Measurements from ENCODE around the gene BTBD10. TPM values are rescaled to one million over a fixed set of nuclear protein-coding genes. Genes with fewer than 3 reads are reported as not detected.

BTBD10 gene
- total RNA-seq, 1 experiment from 2014 or later = 23.3 TPM

DNA sequence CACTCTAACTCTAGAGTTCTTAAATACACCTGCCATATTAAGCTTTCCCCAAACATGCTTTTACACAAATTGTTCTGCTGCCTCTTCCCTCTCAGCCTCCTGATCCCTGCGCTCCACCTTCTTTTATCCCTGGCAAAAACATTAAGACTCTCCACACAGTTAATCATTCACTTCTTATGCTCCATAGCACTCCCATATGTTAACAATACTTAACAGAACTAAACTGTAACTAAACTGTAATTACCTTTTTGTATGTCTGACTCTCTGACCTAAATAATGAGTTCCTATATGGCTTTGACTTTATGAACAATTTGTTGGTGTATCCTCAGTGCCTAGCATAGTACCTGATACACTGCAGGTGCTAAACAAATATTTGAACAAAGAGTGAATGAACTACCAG lies 71.8 kb downstream of the BTBD10 start:
- Histone ChIP-seq H3K4ac (ENCODE audit: low read depth, low read length) (no peak overlapping the region), H3K23me2 (ENCODE audit: insufficient read length, low read depth, low read length, poor library complexity, severe bottlenecking) (no peaks in the 10 kb centered on the region), H3K4me2 (ENCODE audit: insufficient read depth, insufficient read length, low read length) (no peak overlapping the region), H2BK5ac (ENCODE audit: insufficient read length, low read length) (no peak overlapping the region), H4K20me1 (ENCODE audit: control insufficient read depth, insufficient read depth, insufficient read length) (no peaks in the 10 kb centered on the region), H3K4me1 (ENCODE audit: insufficient read depth, low read length) (no peaks in the 10 kb centered on the region), H3K27me3 (ENCODE audit: insufficient read depth, low read length) (no peaks in the 10 kb centered on the region), H3K18ac (ENCODE audit: insufficient read length, low read depth, low read length) (no peak overlapping the region), H3K23ac (ENCODE audit: insufficient read length, low read depth, low read length) (no peak overlapping the region), H2BK12ac (ENCODE audit: insufficient read length, low read depth, low read length) (no peak overlapping the region), H2BK20ac (ENCODE audit: low read depth, low read length, poor library complexity, severe bottlenecking) (no peak overlapping the region), H3K9me3 (ENCODE audit: control insufficient read depth, low read depth, low read length) (no peaks in the 10 kb centered on the region), H4K5ac (ENCODE audit: insufficient read length, low read depth, low read length) (no peak overlapping the region), H3K79me1 (ENCODE audit: insufficient read depth, low read depth, low read length, poor library complexity, severe bottlenecking) (no peaks in the 10 kb centered on the region), H2BK15ac (ENCODE audit: low read depth, low read length) (no peak overlapping the region), H3K56ac (ENCODE audit: insufficient read length, low read depth, low read length) (no peak overlapping the region), H3K27ac (ENCODE audit: insufficient read length, low read depth, low read length) (no peak overlapping the region), H3K9ac (ENCODE audit: extremely low read depth, insufficient read length, low read length) (no peak overlapping the region), H3K14ac (ENCODE audit: insufficient read depth, low read length) (no peak overlapping the region), H4K91ac (ENCODE audit: insufficient read length, low read depth, low read length) (no peak overlapping the region), H4K8ac (replicated peaks; ENCODE audit: insufficient read length, low read depth, low read length) (no peak overlapping the region), H3K79me2 (ENCODE audit: insufficient read depth, low read length) (no peaks in the 10 kb centered on the region), H2AFZ (ENCODE audit: low read length) (no peak overlapping the region), H2BK120ac (ENCODE audit: low read depth, low read length, poor library complexity, severe bottlenecking) (no peak overlapping the region), H3T11ph (ENCODE audit: low read length) (no peak overlapping the region), H2AK5ac (ENCODE audit: insufficient read length, low read length) (no peak overlapping the region)
- Mint-ChIP-seq H3K27me3 (ENCODE audit: low read depth) (no peaks in the 10 kb centered on the region), H3K4me1 (no peaks in the 10 kb centered on the region), H3K27ac (no peak overlapping the region), H3K4me3 (no peak overlapping the region), H3K9me3 (no peaks in the 10 kb centered on the region), H3K36me3 (ENCODE audit: insufficient read depth in 1 of 3, low read depth in 3 of 3) (peaks cover 0 to 12% (median 8%) of the 10 kb centered on the region in 3 experiments; a peak in 4 of 7 replicates)
- no CpG with 5 or more reads among the region's 1 CpG for WGBS (ENCODE audit: extremely low coverage, insufficient read length, low lambda C conversion rate)
- no peak for DNase-seq
- TF ChIP-seq, protein P1, sequence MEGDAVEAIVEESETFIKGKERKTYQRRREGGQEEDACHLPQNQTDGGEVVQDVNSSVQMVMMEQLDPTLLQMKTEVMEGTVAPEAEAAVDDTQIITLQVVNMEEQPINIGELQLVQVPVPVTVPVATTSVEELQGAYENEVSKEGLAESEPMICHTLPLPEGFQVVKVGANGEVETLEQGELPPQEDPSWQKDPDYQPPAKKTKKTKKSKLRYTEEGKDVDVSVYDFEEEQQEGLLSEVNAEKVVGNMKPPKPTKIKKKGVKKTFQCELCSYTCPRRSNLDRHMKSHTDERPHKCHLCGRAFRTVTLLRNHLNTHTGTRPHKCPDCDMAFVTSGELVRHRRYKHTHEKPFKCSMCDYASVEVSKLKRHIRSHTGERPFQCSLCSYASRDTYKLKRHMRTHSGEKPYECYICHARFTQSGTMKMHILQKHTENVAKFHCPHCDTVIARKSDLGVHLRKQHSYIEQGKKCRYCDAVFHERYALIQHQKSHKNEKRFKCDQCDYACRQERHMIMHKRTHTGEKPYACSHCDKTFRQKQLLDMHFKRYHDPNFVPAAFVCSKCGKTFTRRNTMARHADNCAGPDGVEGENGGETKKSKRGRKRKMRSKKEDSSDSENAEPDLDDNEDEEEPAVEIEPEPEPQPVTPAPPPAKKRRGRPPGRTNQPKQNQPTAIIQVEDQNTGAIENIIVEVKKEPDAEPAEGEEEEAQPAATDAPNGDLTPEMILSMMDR (conservative IDR thresholded peaks at IDR 0.05) = no peak

Measured in H9 (cell line).